ENCODE results near the gene BAHCC1. TPM values are rescaled to one million over a fixed set of nuclear protein-coding genes. Genes with fewer than 3 reads are reported as not detected.

The BAHCC1 gene
- polyA plus RNA-seq, 1 donor from 2014 or later = 14.2 TPM

DNA sequence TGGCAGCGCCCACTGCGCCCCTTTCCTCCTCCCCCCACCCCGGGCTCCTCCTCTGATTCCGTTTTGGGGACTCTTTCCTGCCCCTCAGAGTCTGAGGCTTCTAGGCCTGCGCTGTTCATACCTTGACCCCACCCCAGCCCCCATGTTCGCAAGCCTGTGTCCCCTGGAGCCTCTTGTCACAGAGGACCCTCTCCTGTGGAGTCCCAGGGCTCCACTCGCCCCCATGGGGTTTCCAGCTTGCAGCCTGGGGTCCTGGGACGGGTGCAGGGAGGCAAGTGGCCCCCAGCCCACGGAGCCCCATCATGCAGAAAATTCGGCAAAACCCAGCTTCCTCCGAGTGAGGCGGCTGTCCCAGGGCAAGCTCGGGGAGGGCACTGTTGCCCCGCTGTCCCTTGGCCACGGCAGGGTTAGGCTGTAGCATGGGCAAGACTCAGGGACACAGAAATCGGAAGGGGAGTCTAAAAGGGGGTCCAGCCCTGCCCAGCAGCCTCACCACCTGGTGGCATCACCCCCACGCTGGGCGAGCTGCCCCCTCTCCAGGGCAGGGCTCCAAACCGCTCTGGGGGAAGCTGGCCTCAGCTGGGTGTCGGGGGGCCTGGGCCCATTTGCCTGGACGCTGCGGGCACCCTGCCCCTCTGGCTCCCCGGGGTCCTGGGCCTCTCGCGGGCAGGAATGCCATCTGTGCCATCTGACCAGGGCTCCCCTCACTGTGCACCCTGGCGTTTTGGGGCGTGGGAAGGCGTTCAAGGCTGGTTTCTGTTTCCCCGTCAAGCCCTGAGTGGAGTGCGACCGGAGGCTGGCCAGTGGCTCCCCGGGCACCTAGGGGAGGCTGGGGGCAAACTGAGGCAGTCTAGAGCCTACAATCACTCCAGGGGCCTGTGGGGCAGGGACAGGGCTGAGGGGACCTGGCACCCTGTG is 11.5 kb upstream of the BAHCC1 start (continued):
- TF ChIP-seq SMC3 (conservative IDR thresholded peaks at IDR 0.05; ENCODE audit: poor library complexity) = no peak
- no peak for TF ChIP-seq EP300 (conservative IDR thresholded peaks at IDR 0.05; ENCODE audit: poor library complexity, severe bottlenecking)

DNA sequence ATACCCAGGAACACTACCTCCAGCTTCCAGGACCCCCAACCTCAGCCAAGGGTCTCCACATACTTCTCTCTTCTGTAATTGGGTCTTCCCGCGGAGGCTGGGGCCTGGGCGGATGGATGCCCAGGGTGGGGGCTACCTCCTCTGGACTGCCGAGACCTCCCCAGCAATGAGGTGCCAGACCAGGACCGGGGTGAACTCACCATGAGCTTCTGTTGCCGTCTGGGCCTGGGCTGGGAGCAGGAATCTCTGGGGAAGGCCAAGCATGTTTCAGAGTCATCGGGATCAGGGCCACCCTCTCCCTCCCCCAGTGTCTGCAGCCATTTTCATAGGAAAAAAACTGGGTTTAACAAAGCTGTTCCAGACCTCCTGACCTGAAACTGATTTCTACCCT is 10.3 kb upstream of the BAHCC1 start:
- TF ChIP-seq EP300 (conservative IDR thresholded peaks at IDR 0.05; ENCODE audit: poor library complexity, severe bottlenecking) (no peak), TAF1 (IDR thresholded peaks at IDR 0.05; ENCODE audit: low read depth) (no peak), POLR2AphosphoS5 (IDR thresholded peaks at IDR 0.05) (no peak)
- TF ChIP-seq, protein P1, sequence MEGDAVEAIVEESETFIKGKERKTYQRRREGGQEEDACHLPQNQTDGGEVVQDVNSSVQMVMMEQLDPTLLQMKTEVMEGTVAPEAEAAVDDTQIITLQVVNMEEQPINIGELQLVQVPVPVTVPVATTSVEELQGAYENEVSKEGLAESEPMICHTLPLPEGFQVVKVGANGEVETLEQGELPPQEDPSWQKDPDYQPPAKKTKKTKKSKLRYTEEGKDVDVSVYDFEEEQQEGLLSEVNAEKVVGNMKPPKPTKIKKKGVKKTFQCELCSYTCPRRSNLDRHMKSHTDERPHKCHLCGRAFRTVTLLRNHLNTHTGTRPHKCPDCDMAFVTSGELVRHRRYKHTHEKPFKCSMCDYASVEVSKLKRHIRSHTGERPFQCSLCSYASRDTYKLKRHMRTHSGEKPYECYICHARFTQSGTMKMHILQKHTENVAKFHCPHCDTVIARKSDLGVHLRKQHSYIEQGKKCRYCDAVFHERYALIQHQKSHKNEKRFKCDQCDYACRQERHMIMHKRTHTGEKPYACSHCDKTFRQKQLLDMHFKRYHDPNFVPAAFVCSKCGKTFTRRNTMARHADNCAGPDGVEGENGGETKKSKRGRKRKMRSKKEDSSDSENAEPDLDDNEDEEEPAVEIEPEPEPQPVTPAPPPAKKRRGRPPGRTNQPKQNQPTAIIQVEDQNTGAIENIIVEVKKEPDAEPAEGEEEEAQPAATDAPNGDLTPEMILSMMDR (IDR thresholded peaks at IDR 0.05; ENCODE audit: poor library complexity, severe bottlenecking) = no peak
- Histone ChIP-seq H3K4me3 (ENCODE audit: low read length) (no peak overlapping the region), H3K9ac (ENCODE audit: low read length) (no peak overlapping the region), H3K4me2 (ENCODE audit: low read length) (no peak overlapping the region), H2AFZ (ENCODE audit: low read depth, low read length) (no peak overlapping the region), H3K79me2 (replicated peaks; ENCODE audit: insufficient read depth, low read length) (peaks cover 36% of the 10 kb centered on the region), H3K27ac (ENCODE audit: low read length) (no peak overlapping the region), H3K9me2 (ENCODE audit: insufficient read depth, low read length) (no peaks in the 10 kb centered on the region), H3K9me3 (ENCODE audit: low read length) (no peaks in the 10 kb centered on the region), H4K20me1 (ENCODE audit: insufficient read depth) (no peaks in the 10 kb centered on the region), H3K27me3 (ENCODE audit: insufficient read depth, low read depth, low read length) (no peaks in the 10 kb centered on the region), H3K36me3 (ENCODE audit: insufficient read depth, low read length) (no peaks in the 10 kb centered on the region), H3F3A (ENCODE audit: insufficient read depth, low read length, poor library complexity, severe bottlenecking) (no peaks in the 10 kb centered on the region)

- Histone ChIP-seq H3F3A (ENCODE audit: insufficient read depth, low read length, poor library complexity, severe bottlenecking) (no peaks in the 10 kb centered on the region), H3K9me3 (ENCODE audit: low read length) (no peaks in the 10 kb centered on the region), H3K4me2 (ENCODE audit: low read length) (no peak overlapping the region), H3K27ac (ENCODE audit: low read length) (no peak overlapping the region), H3K9ac (ENCODE audit: low read length) (no peak overlapping the region), H3K79me2 (replicated peaks; ENCODE audit: insufficient read depth, low read length) (peaks cover 42% of the 10 kb centered on the region), H2AFZ (ENCODE audit: low read depth, low read length) (no peak overlapping the region), H3K36me3 (ENCODE audit: insufficient read depth, low read length) (no peaks in the 10 kb centered on the region), H3K4me3 (ENCODE audit: low read length) (no peak overlapping the region), H3K27me3 (ENCODE audit: insufficient read depth, low read depth, low read length) (no peaks in the 10 kb centered on the region), H3K9me2 (ENCODE audit: insufficient read depth, low read length) (no peaks in the 10 kb centered on the region), H4K20me1 (ENCODE audit: insufficient read depth) (no peaks in the 10 kb centered on the region)
- TF ChIP-seq EP300 (conservative IDR thresholded peaks at IDR 0.05; ENCODE audit: poor library complexity, severe bottlenecking) = no peak
- TF ChIP-seq TAF1 (IDR thresholded peaks at IDR 0.05; ENCODE audit: low read depth) = no peak
- peak; percentile 22 for TF ChIP-seq POLR2AphosphoS5 (IDR thresholded peaks at IDR 0.05)
Observed at GRCh38 chr17:81385320-81386111, 9.7 kb upstream of the BAHCC1 start.

DNA sequence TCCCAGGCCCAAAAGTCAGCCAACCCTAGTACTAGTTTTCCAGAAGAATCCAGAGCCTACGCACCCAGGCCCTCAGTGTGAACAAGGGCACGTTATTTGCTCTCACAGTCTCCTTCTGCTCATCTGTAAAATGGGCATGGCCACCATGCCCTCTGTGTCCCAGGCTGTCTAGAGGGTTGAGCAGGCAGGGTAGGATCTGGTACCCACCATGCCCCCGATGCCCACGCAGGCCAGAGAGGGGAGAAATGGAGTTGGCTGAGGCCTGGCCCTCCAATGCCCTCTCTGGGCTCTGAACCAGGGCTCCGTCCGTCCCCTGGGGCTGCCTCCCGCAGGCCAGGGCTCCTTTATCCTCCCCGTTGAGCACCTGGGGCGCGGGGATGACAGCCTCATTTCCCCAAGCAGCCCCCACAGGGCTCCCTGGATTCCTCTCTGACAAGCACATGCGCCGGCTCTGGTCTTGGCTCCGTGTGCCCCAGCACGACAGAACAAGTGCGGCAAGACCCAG is 9.1 kb upstream of the BAHCC1 start:
- Histone ChIP-seq H3F3A (ENCODE audit: insufficient read depth, low read length, poor library complexity, severe bottlenecking) (no peaks in the 10 kb centered on the region), H3K4me3 (ENCODE audit: low read length) (peak overlapping the region; percentile 97), H3K9ac (ENCODE audit: low read length) (peak overlapping the region; percentile 94), H3K9me3 (ENCODE audit: low read length) (no peaks in the 10 kb centered on the region), H3K27ac (ENCODE audit: low read length) (no peak overlapping the region), H3K9me2 (ENCODE audit: insufficient read depth, low read length) (no peaks in the 10 kb centered on the region), H2AFZ (ENCODE audit: low read depth, low read length) (no peak overlapping the region), H3K27me3 (ENCODE audit: insufficient read depth, low read depth, low read length) (no peaks in the 10 kb centered on the region), H3K79me2 (replicated peaks; ENCODE audit: insufficient read depth, low read length) (peaks cover 49% of the 10 kb centered on the region), H3K4me2 (ENCODE audit: low read length) (no peak overlapping the region), H4K20me1 (ENCODE audit: insufficient read depth) (no peaks in the 10 kb centered on the region), H3K36me3 (ENCODE audit: insufficient read depth, low read length) (no peaks in the 10 kb centered on the region)
- TF ChIP-seq MXI1 (conservative IDR thresholded peaks at IDR 0.05; ENCODE audit: poor library complexity, severe bottlenecking) (no peak), POLR2AphosphoS5 (IDR thresholded peaks at IDR 0.05) (no peak), REST (IDR thresholded peaks at IDR 0.05; ENCODE audit: borderline replicate concordance) (no peak), EZH2 (IDR thresholded peaks at IDR 0.05; ENCODE audit: borderline replicate concordance, insufficient read depth, low read length, poor library complexity, severe bottlenecking) (no peak), EP300 (conservative IDR thresholded peaks at IDR 0.05; ENCODE audit: poor library complexity, severe bottlenecking) (no peak), SMC3 (conservative IDR thresholded peaks at IDR 0.05; ENCODE audit: poor library complexity) (no peak), TAF1 (IDR thresholded peaks at IDR 0.05; ENCODE audit: low read depth) (no peak), RAD21 (conservative IDR thresholded peaks at IDR 0.05) (no peak)
- TF ChIP-seq, protein P1 (IDR thresholded peaks at IDR 0.05; ENCODE audit: poor library complexity, severe bottlenecking) = no peak
